ENCODE data around the gene SLC25A3.
"Not testable (repeated sequence)": the region's sequence is repeated elsewhere in the genome, so short reads cannot be mapped to it uniquely, and the experiment has no call there.

Gene SLC25A3

DNA sequence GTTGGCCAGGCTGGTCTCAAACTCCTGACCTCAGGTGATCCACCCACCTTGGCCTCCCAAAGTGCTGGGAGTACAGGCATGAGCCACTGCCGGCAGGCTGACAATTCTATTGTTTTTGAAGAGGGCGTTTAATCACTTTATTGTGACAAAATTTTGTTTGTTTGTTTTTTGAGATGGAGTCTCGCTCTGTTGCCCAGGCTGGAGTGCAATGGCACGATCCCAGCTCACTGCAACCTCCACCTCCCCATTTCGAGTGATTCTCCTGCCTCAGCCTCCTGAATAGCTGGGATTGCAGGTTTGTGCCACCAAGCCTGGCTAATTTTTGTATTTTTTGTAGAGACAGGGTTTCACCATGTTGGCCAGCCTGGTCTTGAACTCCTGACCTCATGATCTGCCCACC lies 49.3 kb downstream of the SLC25A3 start:
- peak overlapping the region; percentile 92 for H3K4me3 ChIP-seq (ENCODE audit: low read length)
- H3K4me1 ChIP-seq (ENCODE audit: control insufficient read depth, insufficient read depth, low read length); H3K36me3 ChIP-seq (ENCODE audit: insufficient read depth, low read length); H3K9me3 ChIP-seq (replicated peaks; ENCODE audit: low read length); H3K27me3 ChIP-seq (ENCODE audit: control insufficient read depth, insufficient read depth, low read length); H3K9ac ChIP-seq (ENCODE audit: low read depth, low read length): not testable (repeated sequence)
- H3K4me2 ChIP-seq (ENCODE audit: low read length) = peak overlapping the region; percentile 83

DNA sequence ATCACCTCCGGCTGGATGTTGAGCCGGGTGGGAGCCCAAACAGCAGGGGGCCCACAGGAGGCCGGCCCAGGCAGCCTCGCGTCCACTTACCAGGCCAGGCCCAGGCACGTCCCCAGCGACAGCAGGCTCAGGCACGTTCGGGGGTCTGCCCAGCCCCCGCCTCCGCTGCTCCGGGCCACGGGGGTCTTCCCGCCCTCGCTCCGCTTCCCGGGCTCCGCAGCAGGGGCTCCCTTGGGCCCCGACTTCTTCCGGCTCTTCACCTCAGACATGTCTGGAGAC lies 50.9 kb downstream of the SLC25A3 start:
- Histone ChIP-seq H3K4me2 (ENCODE audit: low read length) (peak overlapping the region; percentile 83), H3K9me3 (replicated peaks; ENCODE audit: low read length) (no peaks in the 10 kb centered on the region), H3K36me3 (ENCODE audit: insufficient read depth, low read length) (peaks cover 9% of the 10 kb centered on the region), H3K9ac (ENCODE audit: low read depth, low read length) (peak overlapping the region; percentile 94), H3K4me1 (ENCODE audit: control insufficient read depth, insufficient read depth, low read length) (peaks cover 9% of the 10 kb centered on the region), H3K27me3 (ENCODE audit: control insufficient read depth, insufficient read depth, low read length) (no peaks in the 10 kb centered on the region), H3K4me3 (ENCODE audit: low read length) (peak overlapping the region; percentile 92)

- H3K36me3 ChIP-seq (ENCODE audit: insufficient read depth, low read length) = peaks cover 13% of the 10 kb centered on the region
- no peaks in the 10 kb centered on the region for H3K9me3 ChIP-seq (replicated peaks; ENCODE audit: low read length)
- no peaks in the 10 kb centered on the region for H3K27me3 ChIP-seq (ENCODE audit: control insufficient read depth, insufficient read depth, low read length)
- H3K9ac ChIP-seq (ENCODE audit: low read depth, low read length) = peak within 1 kb of the TSS; percentile 94
- H3K4me3 ChIP-seq (ENCODE audit: low read length) = peak within 1 kb of the TSS; percentile 92
- H3K4me1 ChIP-seq (ENCODE audit: control insufficient read depth, insufficient read depth, low read length) = peaks cover 9% of the 10 kb centered on the region
- peak within 1 kb of the TSS; percentile 83 for H3K4me2 ChIP-seq (ENCODE audit: low read length)
Measured at GRCh38 chr12:98644712-98645571, 51.5 kb downstream of the SLC25A3 start, which contains the start of the genes APAF1 and IKBIP. TSS of gene APAF1 (plus strand) at chr12:98645290. CDS start at chr12:98648360, 3,070 bp downstream. TSS of gene IKBIP (minus strand) at chr12:98644788. CDS start at chr12:98644701, 87 bp downstream.

GRCh38 chr12:98645572-98646067 lies 52.1 kb downstream of the SLC25A3 start:
- Histone ChIP-seq H3K36me3 (ENCODE audit: insufficient read depth, low read length) (peaks cover 17% of the 10 kb centered on the region), H3K4me3 (ENCODE audit: low read length) (peak overlapping the region; percentile 92), H3K27me3 (ENCODE audit: control insufficient read depth, insufficient read depth, low read length) (no peaks in the 10 kb centered on the region), H3K4me1 (ENCODE audit: control insufficient read depth, insufficient read depth, low read length) (peaks cover 9% of the 10 kb centered on the region), H3K9ac (ENCODE audit: low read depth, low read length) (peak overlapping the region; percentile 94), H3K9me3 (replicated peaks; ENCODE audit: low read length) (no peaks in the 10 kb centered on the region), H3K4me2 (ENCODE audit: low read length) (peak overlapping the region; percentile 71)

DNA sequence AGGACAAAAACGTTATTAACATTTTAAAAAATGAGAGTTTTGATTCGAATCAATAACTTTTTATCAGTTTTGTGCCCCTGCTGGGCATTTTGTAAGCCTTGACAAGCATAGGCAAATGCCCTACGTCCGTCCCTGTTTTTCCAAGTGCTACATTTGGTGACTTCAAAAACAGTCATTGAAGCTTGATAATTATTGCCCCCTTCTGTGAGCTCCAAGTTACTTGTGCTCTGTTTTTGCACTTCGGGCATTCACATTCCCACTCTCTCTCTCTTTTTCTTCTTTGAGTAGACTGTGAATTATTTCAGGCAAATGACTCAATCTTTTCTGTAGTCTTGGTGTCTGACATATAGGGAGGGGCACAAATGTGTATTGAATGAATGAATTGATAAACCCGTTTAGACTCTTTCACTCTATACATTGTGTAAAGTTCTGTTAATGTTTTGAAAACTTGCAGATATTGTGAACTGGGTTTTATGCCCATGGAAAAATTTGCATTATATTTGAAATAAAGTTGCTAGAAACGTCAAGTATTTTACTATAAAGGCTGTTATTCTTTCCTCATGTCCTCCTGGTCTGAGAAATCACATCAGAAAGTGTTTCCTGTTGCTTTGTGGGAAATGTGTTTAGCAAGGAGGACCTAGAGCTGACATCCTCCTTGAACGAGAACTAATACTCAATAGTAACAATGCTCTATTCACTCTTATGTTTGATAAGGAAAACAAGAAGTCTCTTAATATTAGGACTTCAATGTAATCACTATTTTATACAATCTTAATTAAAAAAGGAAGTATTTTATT lies 53.0 kb downstream of the SLC25A3 start:
- Histone ChIP-seq H3K9ac (ENCODE audit: low read depth, low read length) (peak overlapping the region; percentile 94), H3K4me3 (ENCODE audit: low read length) (peak overlapping the region; percentile 92), H3K4me2 (ENCODE audit: low read length) (peak overlapping the region; percentile 71), H3K4me1 (ENCODE audit: control insufficient read depth, insufficient read depth, low read length) (peaks cover 9% of the 10 kb centered on the region), H3K9me3 (replicated peaks; ENCODE audit: low read length) (no peaks in the 10 kb centered on the region), H3K36me3 (ENCODE audit: insufficient read depth, low read length) (peaks cover 22% of the 10 kb centered on the region), H3K27me3 (ENCODE audit: control insufficient read depth, insufficient read depth, low read length) (no peaks in the 10 kb centered on the region)

GRCh38 chr12:98651328-98651727 lies 57.8 kb downstream of the SLC25A3 start:
- Histone ChIP-seq H3K36me3 (ENCODE audit: insufficient read depth, low read length) (peaks cover 25% of the 10 kb centered on the region), H3K9ac (ENCODE audit: low read depth, low read length) (no peak overlapping the region), H3K4me3 (ENCODE audit: low read length) (no peak overlapping the region), H3K9me3 (replicated peaks; ENCODE audit: low read length) (no peaks in the 10 kb centered on the region), H3K4me2 (ENCODE audit: low read length) (no peak overlapping the region), H3K27me3 (ENCODE audit: control insufficient read depth, insufficient read depth, low read length) (no peaks in the 10 kb centered on the region), H3K4me1 (ENCODE audit: control insufficient read depth, insufficient read depth, low read length) (peaks cover 3% of the 10 kb centered on the region)

GRCh38 chr12:98653866-98654493 lies 60.5 kb downstream of the SLC25A3 start:
- no peak overlapping the region for H3K4me2 ChIP-seq (ENCODE audit: low read length)
- H3K4me3 ChIP-seq (ENCODE audit: low read length) = no peak overlapping the region
- peaks cover 34% of the 10 kb centered on the region for H3K36me3 ChIP-seq (ENCODE audit: insufficient read depth, low read length)
- no peaks in the 10 kb centered on the region for H3K9me3 ChIP-seq (replicated peaks; ENCODE audit: low read length)
- no peaks in the 10 kb centered on the region for H3K27me3 ChIP-seq (ENCODE audit: control insufficient read depth, insufficient read depth, low read length)
- peaks cover 4% of the 10 kb centered on the region for H3K4me1 ChIP-seq (ENCODE audit: control insufficient read depth, insufficient read depth, low read length)
- H3K9ac ChIP-seq (ENCODE audit: low read depth, low read length) = no peak overlapping the region

Small RNA genes lying within 50 kb of the gene (small RNA-seq; reads per million reads assigned to genes)
- gene SNORA53 = 150 reads per million, percentile 97 among the genes with 10 or more reads in this experiment
